GM12874 (cell line): ENCODE results near the gene GATM.

ENCODE experiments used
- CTCF ChIP-seq: IDR thresholded peaks from 2 replicates; pipeline ENCODE4 v1.5.1; 2011; ENCODE audit warnings: low read depth, mild to moderate bottlenecking, control low read depth, low read length, moderate library complexity; ENCODE audit not compliant: insufficient read depth

GATM gene

DNA sequence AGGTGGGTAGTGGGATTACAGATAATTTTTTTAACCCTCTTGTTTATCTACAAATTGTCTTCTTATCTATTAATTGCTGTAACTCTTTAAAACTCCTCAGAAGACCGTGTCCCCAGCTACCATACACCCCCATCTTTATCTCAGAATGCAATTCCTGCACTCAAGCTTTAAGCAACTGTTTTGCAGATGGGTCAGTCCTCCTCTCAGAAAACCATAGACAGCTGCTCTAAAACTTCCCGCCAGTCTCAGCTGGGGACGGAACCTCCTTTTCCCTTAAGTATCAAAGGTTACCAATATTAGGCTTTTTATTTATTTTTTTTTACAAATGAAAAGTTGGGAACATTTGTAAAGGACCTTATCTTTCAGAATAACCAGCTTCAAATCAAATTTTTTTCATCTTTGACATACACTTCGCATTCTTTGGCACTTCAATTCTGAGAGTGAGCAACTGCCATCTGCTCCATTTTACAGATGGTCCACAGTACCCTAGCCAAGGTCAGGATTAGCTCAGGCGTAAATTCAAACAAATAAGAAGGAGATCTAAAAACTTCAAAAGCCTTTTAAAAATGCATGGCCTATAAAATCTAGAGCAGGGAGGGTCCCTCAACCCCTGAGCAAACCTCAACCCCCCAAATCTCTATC is 1.3 kb downstream of the GATM start:
- TF ChIP-seq CTCF: no peak

DNA sequence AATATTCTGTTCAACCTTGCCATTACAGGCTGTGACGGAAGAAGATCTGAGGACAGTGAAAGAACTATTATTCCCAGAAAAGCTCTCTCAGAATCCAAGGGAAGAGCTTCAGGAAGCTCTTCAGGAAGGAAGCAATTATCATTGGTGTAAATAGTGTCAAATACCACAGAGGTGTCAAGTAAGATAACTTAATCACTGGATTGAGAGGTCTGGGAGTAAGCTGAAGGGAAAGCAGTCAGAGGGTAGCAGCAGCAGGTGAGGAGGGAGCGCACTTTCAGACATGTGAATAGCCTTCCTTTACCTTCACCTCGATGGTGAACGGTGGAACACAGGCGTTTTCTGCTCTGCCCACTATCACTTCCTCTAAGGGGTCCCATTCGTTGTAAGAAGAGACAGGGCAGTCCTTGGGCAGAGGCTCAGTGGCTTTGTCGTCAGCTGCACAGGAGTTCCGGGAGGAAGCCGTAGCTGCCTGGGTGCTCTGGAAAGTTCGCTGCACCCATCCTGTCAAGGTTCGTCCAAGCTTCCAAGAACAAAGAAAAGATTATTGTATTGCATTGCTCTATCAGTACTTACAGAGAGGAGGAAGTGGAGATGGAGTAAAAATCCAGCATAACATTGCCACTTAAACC is 1.9 kb downstream of the GATM start:
- TF ChIP-seq CTCF: no peak

DNA sequence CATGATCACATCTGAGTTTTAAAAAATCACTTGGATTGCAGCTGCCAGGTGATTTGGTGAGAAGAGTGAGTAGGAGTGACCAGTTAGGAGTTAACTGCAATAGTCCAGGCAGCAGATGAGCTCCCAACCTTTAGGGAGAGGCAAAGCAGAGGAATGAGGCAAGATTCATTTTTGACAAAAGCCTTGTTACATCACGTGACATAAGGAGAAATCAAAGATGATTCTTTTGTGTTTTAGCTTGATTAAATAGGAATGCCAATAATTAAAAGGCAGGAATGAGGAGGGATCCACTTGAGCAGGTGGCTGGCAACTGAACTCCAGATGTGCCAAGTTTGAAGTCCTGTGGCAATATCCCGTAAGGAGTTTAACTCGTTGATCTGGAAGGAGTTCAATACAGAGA is 2.5 kb downstream of the GATM start:
- TF ChIP-seq CTCF: no peak

- no peak for TF ChIP-seq CTCF
These were observed 4.4 kb downstream of the GATM start for GRCh38 chr15:45373976-45374375.

GRCh38 chr15:45372041-45372995 is 6.0 kb downstream of the GATM start:
- no peak for TF ChIP-seq CTCF

GRCh38 chr15:45371546-45371945 is 6.8 kb downstream of the GATM start:
- no peak for TF ChIP-seq CTCF

- no peak for TF ChIP-seq CTCF
These were observed 14.1 kb downstream of the GATM start for GRCh38 chr15:45364271-45364670.
